VCaP (cell line): ENCODE results near the gene NR2E1.

Experiments used
- H3K27ac ChIP-seq: fragments of 450-650 bp; 2 replicates; pipeline ENCODE4 v1.5.1; 2017
- CTCF ChIP-seq: fragments of 450-650 bp; conservative IDR thresholded peaks from 2 replicates; pipeline ENCODE4 v1.5.1; 2017; ENCODE audit warnings: mild to moderate bottlenecking, moderate library complexity

The NR2E1 gene

GRCh38 chr6:108170332-108171290 lies 4.8 kb downstream of the NR2E1 start:
- no peak for TF ChIP-seq CTCF
- H3K27ac ChIP-seq: no peak overlapping the region

- TF ChIP-seq CTCF: no peak
- H3K27ac ChIP-seq: no peak overlapping the region
These were observed 5.6 kb downstream of the NR2E1 start for GRCh38 chr6:108171291-108171917.

DNA sequence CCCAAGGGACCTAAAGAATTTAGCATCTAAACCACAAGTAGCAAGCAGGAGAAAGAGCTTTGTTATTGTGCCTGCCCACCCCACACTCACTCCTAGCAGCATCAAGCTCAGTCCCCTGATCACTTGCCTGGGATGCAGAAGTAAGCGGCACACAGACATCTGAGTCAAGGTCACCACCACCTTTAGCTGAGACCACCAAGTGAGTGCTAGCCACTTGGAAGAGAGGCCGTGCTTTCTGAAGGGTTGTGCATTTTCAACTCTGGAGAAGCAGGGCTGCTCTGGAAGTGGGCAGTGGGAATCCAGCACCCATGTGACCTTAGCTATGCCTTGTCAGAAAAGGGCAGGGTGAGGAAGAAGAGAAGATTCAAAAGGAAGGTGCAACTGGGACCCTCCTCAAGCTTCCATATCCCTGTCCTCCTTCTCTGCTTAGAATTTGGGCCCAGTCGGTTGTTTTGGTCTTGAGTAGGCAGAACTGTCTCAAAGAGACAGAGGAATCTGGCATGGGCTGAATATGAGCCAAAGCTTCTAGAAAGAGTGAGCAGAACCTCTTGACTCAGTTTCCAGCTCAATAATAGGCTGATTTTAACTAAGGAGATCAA lies 6.2 kb downstream of the NR2E1 start:
- H3K27ac ChIP-seq: no peak overlapping the region
- no peak for TF ChIP-seq CTCF

- no peak overlapping the region for H3K27ac ChIP-seq
- TF ChIP-seq CTCF: no peak
These were observed 8.8 kb downstream of the NR2E1 start for GRCh38 chr6:108174371-108175175.

GRCh38 chr6:108175176-108175591 lies 9.4 kb downstream of the NR2E1 start:
- no peak for TF ChIP-seq CTCF
- no peak overlapping the region for H3K27ac ChIP-seq

DNA sequence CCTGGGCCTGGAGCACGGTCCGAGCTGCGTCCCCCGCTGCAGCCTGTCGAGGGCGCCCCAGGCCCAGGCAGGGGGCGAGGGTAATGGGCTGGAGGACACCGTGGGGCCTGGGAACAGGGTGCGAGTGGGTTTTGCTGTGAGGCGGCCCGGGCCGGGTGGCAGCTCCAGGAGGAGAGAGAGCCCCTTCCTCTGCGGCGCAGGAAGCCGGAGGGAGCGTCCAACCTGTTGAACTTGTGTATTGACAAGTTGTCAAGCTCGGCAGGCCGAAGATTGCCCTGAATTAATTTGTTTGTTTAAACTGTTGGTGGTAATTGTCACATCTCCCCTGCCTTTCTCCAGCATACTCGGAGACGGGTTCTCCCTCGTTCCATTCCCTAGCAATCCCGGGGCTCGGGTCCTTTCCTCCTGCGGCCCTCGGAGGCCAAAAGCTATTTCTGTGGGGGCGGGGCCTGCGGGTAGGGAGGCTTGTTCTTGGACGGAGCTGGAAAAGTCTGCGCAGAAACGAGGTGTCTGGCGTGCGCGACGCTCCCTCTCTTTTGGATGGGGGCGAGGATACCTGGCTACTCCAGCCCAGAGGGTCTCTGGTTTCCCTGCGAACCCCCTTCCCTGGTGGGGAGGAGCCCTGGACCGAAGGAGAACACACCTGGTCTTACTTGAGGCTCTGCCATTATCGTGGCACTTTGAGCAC lies 9.9 kb downstream of the NR2E1 start:
- H3K27ac ChIP-seq: no peak overlapping the region
- no peak for TF ChIP-seq CTCF
